CMK (cell line): ENCODE measurements around the gene IFNAR1.
"Not testable (repeated sequence)": the region's sequence is repeated elsewhere in the genome, so short reads cannot be mapped to it uniquely, and the experiment has no call there.

Experiments
- DNase-seq: peaks from one replicate; pipeline ENCODE4 v3.0.0-alpha.2; 2010; ENCODE audit warnings: low read depth

The IFNAR1 gene

DNA sequence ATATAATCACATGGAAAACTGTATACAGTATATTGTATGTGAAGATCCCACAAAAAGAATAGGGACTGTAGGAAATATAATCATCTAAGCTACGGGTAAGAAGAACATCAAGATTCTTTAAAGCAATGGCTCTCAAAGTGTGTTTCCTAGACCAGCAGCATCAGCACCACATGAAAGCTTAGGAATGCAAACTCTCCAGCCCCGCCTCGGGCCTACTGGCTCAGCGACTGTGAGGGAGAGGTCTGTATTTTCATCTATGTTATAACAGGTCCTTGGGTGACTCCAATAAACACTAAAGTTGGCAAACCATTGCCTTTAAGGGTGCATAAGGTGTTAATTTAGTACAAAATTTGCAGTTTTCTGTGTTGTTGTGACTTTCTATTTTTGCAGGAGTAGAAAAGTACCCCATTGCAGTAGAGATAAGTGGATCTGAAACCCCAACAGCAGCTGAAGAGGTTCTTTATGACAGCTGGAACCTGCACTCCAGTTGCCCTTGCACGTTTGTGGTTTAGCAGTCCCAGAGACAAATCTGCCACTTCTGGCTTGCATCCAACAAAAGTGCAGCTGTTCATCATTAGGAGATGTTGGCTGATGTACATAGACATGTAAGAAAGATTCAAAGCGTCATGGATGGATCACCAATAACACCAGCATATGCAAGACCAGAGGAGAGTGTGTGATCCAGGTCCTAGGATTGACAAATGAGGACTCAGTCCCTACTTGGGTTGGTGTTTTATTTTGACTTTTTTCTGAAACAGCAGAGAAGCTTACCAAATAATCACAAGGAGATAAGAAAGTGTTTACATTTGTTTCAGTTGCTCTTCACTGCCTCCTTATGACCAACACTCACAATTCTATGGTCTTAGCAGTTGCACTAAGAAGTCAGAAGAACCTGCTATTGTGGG, 15.9 kb upstream of the IFNAR1 start:
- no peak for DNase-seq

- no peak for DNase-seq
Measured at GRCh38 chr21:33309778-33310177, 15.0 kb upstream of the IFNAR1 start.

DNA sequence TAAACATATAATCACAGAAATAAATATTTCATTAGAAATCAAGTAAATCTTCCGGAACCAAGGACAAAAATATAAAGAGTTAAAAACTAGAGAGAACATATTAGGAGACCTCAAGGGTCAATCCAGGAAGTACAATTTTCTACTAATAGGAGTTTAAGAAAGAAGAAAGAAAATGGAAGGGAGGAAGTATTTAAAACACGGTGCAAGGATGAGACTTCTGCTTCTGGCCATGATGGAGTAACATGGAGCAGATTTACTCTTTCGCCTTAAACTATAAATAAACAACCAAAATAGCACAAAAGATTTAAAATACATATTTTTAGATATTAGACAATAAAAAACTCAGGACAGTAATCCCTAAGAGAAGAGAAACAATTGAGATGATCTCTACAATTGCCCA, 12.6 kb upstream of the IFNAR1 start:
- DNase-seq = no peak

- no peak for DNase-seq
Measured at GRCh38 chr21:33313183-33313582, 11.6 kb upstream of the IFNAR1 start.

- DNase-seq = no peak
Measured at GRCh38 chr21:33313611-33314010, 11.2 kb upstream of the IFNAR1 start.

DNA sequence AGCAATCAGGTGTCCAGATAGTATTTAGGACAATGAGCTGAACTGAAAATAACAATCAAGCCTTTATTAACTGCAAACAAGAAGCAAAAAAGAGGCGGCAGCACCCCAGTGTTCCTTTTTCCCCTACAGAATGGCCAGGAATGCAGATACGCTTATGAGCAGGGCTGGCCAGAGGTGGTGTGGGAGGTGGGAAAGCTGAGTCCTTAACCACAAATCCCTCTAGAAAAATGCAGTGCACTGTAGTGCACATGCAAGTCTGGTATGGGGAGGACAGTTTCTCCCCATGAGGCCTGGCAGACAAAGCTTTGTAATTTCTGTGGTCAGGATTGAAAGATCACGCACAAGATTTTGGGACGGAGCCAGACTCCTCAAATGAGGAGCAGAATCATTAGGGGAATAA, 10.7 kb upstream of the IFNAR1 start:
- DNase-seq = no peak

DNA sequence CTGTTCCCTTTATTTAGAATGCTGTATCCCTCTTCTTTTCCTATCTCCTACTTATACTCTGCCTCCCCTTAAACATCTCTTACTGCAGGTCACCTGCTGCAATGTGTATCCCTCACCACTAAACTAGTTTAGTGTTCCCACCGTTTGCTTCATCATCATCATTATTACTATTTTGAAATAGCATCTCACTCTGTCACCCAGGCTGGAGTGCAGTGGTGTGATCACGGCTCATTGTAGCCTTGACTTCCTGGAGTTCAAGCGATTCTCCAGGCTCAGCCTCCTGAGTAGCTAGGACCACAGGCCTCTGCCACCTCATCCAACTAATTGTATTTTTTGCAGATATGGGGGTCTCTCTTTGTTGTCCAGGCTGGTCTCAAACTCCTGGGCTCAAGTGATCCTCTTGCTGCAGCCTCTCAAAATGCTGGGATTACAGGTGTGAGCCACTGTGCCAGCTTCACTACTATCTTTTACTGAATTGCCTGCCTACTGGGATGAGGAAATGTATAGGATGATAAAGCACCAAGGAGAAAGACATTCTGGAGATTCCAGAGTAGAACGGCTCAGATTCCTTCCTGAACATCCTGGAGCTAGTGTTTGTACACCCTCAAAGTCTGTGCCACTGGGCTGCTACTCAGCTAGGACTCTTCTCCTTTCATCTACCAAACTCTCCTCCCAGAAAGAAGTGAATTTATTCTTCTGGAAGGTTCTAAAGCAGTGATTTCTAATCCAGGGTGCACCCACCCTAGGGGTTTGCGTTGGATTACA, 8.6 kb upstream of the IFNAR1 start:
- no peak for DNase-seq

DNA sequence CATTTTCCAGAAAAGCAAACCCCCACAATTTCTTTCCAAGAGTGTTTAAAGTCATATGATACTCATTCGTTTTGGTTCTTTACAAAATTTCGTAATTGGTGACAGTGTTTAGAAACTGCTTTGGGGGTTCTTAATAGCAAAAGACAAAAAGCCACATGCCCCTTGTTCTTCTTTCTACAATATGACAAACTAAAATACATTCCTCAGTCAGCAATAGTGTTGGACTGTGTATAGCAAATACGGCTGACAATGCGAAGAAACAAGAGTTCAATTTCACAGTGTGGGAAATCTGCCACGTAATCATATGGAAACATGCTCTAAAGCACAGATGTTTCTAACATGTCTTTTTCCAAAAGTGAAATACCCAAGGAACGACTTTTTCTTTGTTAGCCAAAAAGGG, 7.6 kb upstream of the IFNAR1 start:
- no peak for DNase-seq

DNA sequence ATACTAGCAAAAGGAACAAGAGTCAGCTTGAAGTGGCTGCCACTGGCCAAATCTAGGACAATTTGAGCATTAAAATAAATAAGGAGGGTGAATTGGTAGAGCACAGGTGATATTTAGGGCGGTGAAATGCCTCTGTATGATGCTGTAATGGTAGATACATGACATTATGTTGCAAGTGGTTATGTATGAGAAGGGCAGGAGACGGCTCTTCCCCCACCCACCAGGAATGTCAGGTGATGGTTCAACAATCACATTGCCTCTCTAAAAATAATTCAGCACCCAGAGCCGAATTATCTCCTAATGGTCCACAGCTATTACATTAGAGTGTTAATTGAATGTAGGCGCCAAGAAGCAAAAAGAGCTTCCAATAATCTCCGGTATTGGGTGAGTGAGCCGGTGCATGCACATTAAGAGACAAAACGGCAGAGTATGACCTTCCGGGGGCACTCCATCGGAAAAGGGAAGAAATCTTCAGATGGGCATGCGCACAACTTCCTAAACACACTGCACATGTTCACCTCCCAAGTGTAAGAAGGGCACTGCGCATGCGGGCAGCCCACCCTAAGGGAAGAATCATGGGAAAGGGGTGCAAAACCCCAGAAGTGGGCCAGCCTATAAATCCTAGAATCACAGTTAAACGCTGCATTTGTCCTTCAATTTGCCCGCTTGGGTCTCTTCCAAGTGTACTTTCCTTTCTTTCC, 6.8 kb upstream of the IFNAR1 start:
- no peak for DNase-seq

GRCh38 chr21:33321005-33321404, 3.8 kb upstream of the IFNAR1 start:
- DNase-seq = not testable (repeated sequence)

DNA sequence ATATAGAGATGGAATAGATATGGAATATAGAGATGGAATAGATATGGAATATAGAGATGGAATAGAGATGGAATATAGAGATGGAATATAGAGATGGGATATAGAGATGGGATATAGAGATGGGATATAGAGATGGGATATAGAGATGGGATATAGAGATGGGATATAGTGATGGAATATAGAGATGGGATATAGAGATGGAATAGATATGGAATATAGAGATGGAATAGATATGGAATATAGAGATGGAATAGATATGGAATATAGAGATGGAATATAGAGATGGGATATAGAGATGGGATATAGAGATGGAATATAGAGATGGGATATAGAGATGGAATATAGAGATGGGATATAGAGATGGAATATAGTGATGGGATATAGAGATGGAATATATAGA, 1.2 kb upstream of the IFNAR1 start:
- not testable (repeated sequence) for DNase-seq

GRCh38 chr21:33325222-33326067, 675 bp downstream of the IFNAR1 start:
- DNase-seq = no peak

- no peak for DNase-seq
Measured at GRCh38 chr21:33327326-33327725, 2.6 kb downstream of the IFNAR1 start.

- DNase-seq = no peak
Measured at GRCh38 chr21:33327792-33328433, 3.1 kb downstream of the IFNAR1 start.

DNA sequence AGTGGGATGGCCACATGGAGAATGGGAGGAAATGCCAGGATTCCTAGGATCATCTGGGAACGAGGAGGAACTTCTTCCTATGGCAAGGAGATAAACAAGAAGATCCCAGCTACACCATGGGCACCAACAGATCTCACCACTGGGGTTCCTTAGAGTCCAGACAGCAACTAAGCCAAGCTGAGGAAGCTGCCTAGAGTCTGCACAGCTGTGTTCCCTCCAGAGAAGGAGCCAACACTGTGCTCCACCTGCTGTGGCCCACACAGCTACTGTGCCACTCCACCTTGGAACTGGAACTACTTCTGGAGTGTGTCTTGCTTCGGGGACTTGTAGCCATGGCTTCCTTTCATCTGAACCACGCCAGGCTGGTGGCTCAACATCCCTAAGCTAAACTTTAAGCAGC, 6.0 kb downstream of the IFNAR1 start:
- DNase-seq = no peak

- DNase-seq = no peak
Measured at GRCh38 chr21:33332143-33332542, 7.4 kb downstream of the IFNAR1 start.

DNA sequence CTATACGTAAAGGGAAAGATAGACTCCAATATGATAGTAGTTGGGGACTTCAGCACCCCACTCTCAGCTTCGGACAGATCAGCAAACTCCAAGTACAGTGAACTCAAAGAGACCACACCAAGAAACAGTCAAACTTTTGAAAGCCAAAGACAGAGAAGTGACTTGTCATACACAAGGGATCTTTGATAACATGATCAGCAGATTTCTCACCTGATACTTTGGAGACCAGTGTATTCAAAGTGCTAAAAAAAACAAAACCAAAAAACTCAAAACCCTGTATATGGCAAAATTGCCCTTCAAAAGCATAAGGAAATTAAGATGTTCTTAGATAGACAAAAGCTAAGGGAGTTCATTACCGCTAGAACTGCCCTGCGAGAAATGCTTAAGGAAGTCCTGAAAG, 9.4 kb downstream of the IFNAR1 start:
- DNase-seq = no peak

- no peak for DNase-seq
Measured at GRCh38 chr21:33334824-33335223, 10.1 kb downstream of the IFNAR1 start.

DNA sequence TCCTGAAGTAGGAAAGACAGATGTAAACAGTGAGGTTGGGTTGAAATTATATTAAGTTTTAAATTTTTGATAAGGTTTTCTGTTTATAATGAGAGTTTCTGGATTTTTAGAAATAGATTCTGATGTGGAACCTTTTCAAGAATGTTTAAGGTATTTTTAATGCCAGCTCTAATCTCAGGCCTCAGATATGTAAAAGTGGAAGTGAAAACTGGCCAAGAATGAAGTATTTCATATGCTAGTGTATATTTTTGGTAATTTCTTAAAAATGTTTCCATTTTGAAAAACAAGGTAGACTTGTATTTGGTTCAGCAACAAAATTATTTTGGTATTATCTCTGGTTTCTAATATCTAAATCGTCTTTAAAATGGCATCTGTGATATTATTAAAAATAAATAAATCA, 14.4 kb downstream of the IFNAR1 start:
- DNase-seq = no peak

DNA sequence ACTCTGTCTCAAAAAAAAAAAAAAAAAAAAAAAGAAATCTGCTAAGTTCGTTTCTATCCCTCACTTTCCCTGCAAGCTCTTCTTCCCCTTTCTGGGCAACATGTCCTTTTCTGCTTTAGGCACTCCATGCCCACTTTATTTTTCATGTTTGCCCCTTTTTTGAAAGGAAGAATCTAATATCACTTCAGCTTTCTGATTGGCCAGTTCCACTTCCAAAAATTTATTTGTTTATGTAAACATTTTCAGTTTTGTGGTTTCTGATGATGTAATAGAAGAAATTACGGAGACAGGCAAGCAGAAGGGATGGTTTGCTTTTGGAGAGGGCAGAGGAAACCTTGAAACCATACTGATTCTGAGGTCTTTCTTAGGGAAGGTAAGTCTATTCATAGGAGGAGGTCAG, 15.1 kb downstream of the IFNAR1 start:
- DNase-seq = no peak

GRCh38 chr21:33345751-33346238, 21.0 kb downstream of the IFNAR1 start:
- DNase-seq = no peak
